Activated T-helper 2 cell treated with anti-CD3 and anti-CD28 coated beads, Interferon-gamma antibody, Interleukin-2, Interleukin-4, amounts not matched to agents 10 μg/mL and 5 μg/mL and 100 μg/mL, durations not matched to agents 14 hours and 24 hours and 36 hours (primary cell): Measurements from ENCODE around the gene POLR1G. TPM values are rescaled to one million over a fixed set of nuclear protein-coding genes. Genes with fewer than 3 reads are reported as not detected.

Experiments
- DNase-seq: peaks from one replicate; pipeline ENCODE4 v3.0.0; 2021; ENCODE audit warnings: low spot score
- H3K27ac Mint-ChIP-seq: one replicate; pipeline ENCODE4 v1.8.0; 2021; ENCODE audit warnings: mixed read lengths
- H3K27me3 Mint-ChIP-seq: one replicate; pipeline ENCODE4 v1.8.0; 2021; ENCODE audit warnings: low read depth, mixed read lengths
- H3K36me3 Mint-ChIP-seq: one replicate; pipeline ENCODE4 v1.8.0; 2021; ENCODE audit warnings: low read depth, mixed read lengths
- H3K4me1 Mint-ChIP-seq: one replicate; pipeline ENCODE4 v1.8.0; 2021; ENCODE audit warnings: low read depth, mixed read lengths
- H3K4me3 Mint-ChIP-seq: one replicate; pipeline ENCODE4 v1.8.0; 2021; ENCODE audit warnings: low read depth, mild to moderate bottlenecking, moderate library complexity, mixed read lengths
- H3K9me3 Mint-ChIP-seq: one replicate; pipeline ENCODE4 v1.8.0; 2021; ENCODE audit warnings: mixed read lengths
- intact Hi-C: fragments of 100-400 bp; cut with micrococcal nuclease; formaldehyde crosslinking; loops from one replicate; pipeline ENCODE4 v1.15.1; 2023
- total RNA-seq: library from RNA; stranded (reverse); gene quantifications from 2 replicates; pipeline ENCODE4 v1.2.3, GENCODE V29; 2022

The POLR1G gene
- total RNA-seq, 1 donor from 2014 or later: 16.7 TPM

DNA sequence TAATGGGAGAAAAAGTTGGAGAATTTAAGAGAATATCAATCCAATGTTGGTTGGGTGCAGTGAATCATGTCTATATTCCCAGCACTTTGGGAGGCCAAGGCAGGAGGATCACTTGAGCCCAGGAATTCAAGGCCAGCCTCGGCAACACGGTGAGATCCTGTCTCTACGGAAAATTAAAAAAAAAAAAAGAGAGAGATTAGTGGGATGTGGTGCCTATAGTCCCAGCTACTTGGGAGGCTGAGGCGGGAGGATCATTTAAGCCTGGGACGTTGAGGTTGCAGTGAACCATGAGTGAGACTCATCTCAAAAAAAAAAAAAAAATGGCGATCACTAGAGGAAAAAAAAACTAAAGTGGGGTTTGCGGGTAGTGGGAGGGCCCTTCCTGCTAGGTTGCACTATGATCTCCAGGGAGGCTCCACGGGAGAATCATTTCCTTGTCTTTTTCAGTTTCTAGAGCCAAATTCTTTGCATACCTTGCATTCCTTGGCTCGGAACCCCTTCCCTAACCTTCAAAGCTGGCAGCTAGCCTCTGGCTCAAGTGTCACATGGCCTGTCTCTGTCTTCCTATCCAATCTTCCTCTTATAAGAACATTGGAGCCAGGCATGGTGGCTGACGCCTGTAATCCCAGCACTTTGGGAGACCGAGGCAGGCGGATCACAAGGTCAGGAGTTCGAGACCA, 30.3 kb upstream of the POLR1G start:
- Mint-ChIP-seq H3K4me1 (no peaks in the 10 kb centered on the region), H3K4me3 (no peak overlapping the region), H3K27ac (no peak overlapping the region), H3K9me3 (no peaks in the 10 kb centered on the region), H3K36me3 (no peaks in the 10 kb centered on the region), H3K27me3 (no peaks in the 10 kb centered on the region)
- no peak for DNase-seq
- intact Hi-C loops: no loop called here

DNA sequence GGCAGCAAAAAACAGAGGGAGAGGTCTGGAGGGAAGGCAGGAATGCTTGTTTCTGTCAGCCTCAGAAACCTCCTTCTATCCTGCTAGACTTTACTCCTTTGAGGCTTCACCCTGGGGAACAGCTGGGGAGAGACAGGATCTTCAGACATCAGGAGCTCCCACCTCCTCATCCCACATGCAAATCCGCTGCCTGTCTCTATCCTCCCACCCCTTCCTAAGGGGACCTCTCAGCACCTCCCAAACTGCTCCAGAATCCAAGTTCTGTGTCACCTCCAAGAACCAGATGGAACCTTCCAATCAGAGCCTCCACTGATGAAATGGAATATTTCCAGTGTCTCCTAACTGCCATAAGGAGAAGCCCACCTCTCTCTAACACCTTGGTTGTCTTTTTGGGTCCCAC, 26.3 kb upstream of the POLR1G start:
- Mint-ChIP-seq H3K4me3 (no peak overlapping the region), H3K27ac (no peak overlapping the region), H3K4me1 (no peaks in the 10 kb centered on the region), H3K36me3 (no peaks in the 10 kb centered on the region), H3K27me3 (peaks cover 4% of the 10 kb centered on the region), H3K9me3 (no peaks in the 10 kb centered on the region)
- intact Hi-C loops: no loop called here
- no peak for DNase-seq

DNA sequence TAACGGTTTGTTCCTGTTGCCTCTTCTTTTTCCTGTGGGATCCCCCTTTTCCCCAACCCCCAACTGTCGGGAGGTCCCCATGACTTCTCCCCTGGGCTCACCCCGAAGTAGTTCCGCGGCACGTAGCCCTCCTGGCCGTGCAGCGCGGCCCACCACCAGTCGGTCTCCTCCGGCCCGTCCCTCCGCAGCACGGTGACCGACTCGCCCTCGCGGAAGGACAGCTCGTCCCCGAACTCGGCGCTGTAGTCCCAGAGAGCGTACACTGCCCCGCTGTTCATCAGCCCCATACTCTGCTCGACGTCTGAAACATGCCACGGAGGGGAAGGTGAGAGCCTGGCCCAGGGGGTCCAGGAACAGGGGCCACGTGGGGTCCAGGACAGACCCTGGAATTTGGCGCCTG, 24.0 kb upstream of the POLR1G start:
- H3K9me3 Mint-ChIP-seq: no peaks in the 10 kb centered on the region
- no peak overlapping the region for H3K4me3 Mint-ChIP-seq
- no peak for DNase-seq
- H3K36me3 Mint-ChIP-seq: no peaks in the 10 kb centered on the region
- intact Hi-C loops: no loop called here
- H3K27ac Mint-ChIP-seq: no peak overlapping the region
- peaks cover 15% of the 10 kb centered on the region for H3K27me3 Mint-ChIP-seq
- no peaks in the 10 kb centered on the region for H3K4me1 Mint-ChIP-seq

DNA sequence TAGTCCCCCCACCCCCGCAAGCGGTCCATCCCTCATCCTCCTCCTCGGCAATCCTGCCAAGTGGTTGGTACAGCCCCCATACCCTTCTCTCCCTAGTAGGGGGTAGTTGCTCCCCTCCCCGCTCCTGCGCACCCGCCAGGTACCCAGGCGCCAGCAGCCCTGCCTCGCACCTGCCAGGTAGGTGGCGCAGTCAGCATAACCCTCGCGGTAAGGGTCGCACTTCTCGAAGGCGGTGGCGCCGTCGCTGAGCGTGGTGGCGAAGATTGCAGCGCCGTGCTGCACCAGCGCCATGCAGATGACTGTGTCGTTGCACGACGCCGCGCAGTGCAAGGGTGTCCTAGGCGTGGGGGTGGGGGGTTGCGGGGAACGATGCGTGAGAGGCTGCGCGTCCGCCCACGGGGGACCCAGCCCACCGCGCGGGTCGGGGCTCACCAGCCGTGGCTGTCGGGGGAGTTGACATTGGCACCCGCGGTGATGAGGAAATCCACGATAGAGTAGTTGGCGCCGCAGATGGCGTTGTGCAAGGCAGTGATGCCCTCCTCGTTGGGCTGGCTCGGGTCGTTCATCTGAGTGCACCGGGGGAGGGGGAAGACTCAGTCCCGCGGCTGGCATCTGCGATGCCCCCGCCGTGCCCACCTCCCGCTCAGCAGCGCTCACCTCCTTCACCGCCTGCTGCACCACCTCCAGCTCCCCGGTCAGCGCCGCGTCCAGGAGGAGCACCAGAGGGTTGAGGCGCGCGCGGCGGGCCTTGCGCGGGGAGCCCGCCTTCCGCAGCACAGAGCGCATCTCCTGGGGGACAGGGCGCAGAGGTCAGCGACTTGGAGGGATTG, 20.8 kb upstream of the POLR1G start:
- Mint-ChIP-seq H3K36me3 (no peaks in the 10 kb centered on the region), H3K4me3 (no peak overlapping the region), H3K9me3 (no peaks in the 10 kb centered on the region), H3K27ac (no peak overlapping the region), H3K4me1 (no peaks in the 10 kb centered on the region), H3K27me3 (peaks cover 19% of the 10 kb centered on the region)
- DNase-seq: no peak
- intact Hi-C loops: no loop called here

DNA sequence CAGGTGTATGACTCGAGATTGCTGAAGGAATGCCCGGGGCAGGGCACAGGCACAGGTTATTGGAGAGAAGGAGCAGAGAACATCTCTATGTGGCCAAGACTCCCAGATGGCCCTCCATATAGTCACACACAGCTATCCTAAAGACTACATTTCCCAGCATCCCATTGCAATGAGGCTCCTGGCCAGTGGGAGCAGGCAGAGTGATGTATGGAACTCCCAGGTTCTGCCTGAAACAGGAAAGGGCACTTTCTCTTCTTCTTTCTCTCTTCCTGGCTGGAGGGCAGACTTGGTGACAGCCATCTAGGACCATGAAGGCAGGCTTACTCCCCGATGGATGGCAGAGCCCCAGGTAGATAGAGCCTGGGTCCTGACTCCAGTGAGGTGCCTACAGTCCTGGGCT, 15.1 kb upstream of the POLR1G start:
- H3K4me1 Mint-ChIP-seq: peaks cover 1% of the 10 kb centered on the region
- H3K4me3 Mint-ChIP-seq: no peak overlapping the region
- DNase-seq: no peak
- H3K27ac Mint-ChIP-seq: no peak overlapping the region
- H3K27me3 Mint-ChIP-seq: peaks cover 9% of the 10 kb centered on the region
- H3K36me3 Mint-ChIP-seq: no peaks in the 10 kb centered on the region
- H3K9me3 Mint-ChIP-seq: no peaks in the 10 kb centered on the region
- intact Hi-C loops: no loop called here

DNA sequence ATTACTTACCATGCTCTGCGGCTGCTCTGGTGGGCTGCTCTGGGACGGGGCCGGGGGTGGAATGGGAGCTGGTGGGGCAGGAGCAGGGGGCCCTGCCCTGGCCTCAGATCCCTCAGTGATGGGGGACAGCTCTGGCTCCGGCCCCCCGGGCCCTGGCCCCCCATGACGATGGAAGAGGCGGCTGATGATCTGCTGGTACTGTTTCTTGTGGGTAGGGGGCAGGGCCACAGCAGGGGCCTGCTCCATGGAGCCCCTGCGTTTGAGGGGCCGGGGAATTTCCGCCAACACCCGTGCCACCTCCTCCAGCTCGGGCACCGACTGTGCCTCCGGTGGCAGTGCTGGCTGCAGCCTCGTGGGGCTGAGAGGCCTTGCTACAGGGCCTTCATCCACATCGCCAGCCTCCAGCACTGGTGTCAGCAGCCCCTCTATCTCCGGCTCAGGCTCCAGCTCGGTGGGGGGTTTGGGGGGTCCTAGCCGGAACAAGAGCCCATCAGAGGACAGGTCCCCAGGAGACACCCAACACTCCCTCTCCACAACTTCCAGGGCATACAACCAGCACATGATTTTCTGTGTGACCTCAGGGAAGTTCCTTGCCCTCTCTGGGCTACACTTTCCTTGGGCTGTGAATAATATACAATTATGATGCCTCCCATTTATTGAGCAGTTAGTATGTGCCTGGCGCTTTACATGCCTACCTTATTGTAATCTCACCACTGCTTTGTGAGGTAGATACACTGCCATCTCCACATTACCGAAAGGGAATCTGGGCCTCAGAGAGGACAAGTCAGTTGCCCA, 14.4 kb upstream of the POLR1G start:
- H3K4me1 Mint-ChIP-seq: peaks cover 1% of the 10 kb centered on the region
- no peak for DNase-seq
- no peaks in the 10 kb centered on the region for H3K9me3 Mint-ChIP-seq
- intact Hi-C loops: no loop called here
- no peak overlapping the region for H3K27ac Mint-ChIP-seq
- peaks cover 10% of the 10 kb centered on the region for H3K27me3 Mint-ChIP-seq
- peaks cover 3% of the 10 kb centered on the region for H3K36me3 Mint-ChIP-seq
- H3K4me3 Mint-ChIP-seq: no peak overlapping the region

DNA sequence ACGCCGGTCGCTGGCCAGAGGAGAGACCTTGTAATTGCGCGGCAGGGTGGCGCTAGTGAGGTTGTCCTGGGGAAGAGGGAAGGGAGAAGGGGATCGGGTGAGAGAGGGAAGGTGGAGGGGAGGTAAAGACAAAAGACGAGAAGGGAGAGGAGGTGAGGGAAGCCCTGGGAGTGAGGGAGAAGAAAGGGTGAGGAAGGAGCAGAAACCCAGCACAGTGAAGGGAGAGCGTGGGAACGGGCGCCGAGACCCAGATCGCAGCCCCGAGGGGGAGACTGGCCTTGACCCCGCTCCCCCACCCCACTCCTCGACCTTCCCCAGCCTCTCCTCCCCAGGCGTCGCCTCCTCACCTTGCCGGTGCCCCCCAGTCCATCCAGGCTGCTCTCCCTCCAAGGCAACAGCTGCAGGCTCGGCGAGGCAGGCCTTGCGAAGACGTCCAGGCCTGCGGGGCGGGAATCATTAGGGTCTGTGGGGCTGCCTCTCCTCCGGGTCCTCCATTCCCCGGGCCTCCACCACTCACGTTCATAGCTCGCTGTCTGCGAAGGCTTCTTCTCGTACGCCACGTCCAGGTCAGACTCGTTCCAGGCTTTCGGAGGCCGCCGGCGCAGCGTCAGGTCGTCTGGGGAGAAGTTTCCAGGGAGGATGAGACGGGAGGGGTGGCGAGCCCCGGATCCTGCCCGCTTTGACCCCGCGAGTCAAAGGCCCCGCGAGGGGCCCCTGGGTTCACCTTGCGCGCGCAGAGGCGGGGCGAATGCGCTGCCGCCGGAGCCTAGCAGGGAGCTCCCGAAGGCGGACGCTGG, 10.4 kb upstream of the POLR1G start:
- peaks cover 18% of the 10 kb centered on the region for H3K27me3 Mint-ChIP-seq
- DNase-seq: no peak
- H3K4me3 Mint-ChIP-seq: no peak overlapping the region
- no peak overlapping the region for H3K27ac Mint-ChIP-seq
- intact Hi-C loops: no loop called here
- peaks cover 14% of the 10 kb centered on the region for H3K36me3 Mint-ChIP-seq
- H3K4me1 Mint-ChIP-seq: peaks cover 5% of the 10 kb centered on the region
- no peaks in the 10 kb centered on the region for H3K9me3 Mint-ChIP-seq

DNA sequence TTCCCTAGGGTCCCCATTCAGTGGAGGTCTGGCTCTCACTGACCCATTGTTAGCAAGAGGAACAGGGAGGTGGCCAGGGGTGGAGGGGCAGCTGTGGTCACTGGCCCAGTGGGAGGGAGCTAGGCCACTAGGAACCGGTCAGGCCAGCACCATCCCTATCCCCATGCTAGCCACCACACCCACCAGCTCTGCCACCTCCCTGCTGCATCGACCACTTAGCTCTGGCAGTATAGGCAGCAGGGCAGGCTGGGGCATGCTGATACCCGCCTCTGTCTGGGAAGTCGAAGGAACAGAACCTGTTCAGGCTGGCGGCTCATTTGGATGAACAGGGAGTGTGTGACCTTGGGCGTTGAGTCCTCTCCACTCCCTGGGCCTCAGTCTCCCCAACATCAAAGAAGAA, 6.3 kb upstream of the POLR1G start:
- no peak for DNase-seq

DNA sequence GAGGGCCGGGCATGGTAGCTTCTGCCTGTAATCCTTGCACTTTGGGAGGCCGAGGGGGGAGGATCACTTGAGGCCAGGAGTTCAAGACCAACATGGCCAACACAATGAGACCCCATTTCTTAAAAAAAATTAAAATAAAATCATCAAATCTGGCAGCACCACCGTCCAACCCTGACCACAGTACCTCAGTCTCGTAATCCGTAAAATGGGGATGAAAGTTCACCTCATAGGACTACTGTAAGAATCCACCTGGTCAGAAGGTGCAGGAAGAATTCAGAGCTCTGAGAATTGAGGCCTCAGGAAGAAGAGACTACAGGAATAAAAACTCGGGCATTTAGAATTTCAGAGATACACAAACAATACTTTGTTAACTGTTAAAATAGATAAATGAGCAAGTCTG, 4.6 kb upstream of the POLR1G start:
- no peak overlapping the region for H3K4me3 Mint-ChIP-seq
- H3K36me3 Mint-ChIP-seq: peaks cover 16% of the 10 kb centered on the region
- intact Hi-C loops: no loop called here
- peaks cover 28% of the 10 kb centered on the region for H3K4me1 Mint-ChIP-seq
- H3K9me3 Mint-ChIP-seq: no peaks in the 10 kb centered on the region
- no peak overlapping the region for H3K27ac Mint-ChIP-seq
- peaks cover 27% of the 10 kb centered on the region for H3K27me3 Mint-ChIP-seq
- no peak for DNase-seq

More for the DNA sequence above, 6.3 kb upstream of the POLR1G start:
- H3K9me3 Mint-ChIP-seq: no peaks in the 10 kb centered on the region
- H3K27me3 Mint-ChIP-seq: peaks cover 30% of the 10 kb centered on the region
- peaks cover 23% of the 10 kb centered on the region for H3K4me1 Mint-ChIP-seq
- H3K27ac Mint-ChIP-seq: no peak overlapping the region
- no peak overlapping the region for H3K4me3 Mint-ChIP-seq
- peaks cover 14% of the 10 kb centered on the region for H3K36me3 Mint-ChIP-seq
- intact Hi-C loops: no loop called here

DNA sequence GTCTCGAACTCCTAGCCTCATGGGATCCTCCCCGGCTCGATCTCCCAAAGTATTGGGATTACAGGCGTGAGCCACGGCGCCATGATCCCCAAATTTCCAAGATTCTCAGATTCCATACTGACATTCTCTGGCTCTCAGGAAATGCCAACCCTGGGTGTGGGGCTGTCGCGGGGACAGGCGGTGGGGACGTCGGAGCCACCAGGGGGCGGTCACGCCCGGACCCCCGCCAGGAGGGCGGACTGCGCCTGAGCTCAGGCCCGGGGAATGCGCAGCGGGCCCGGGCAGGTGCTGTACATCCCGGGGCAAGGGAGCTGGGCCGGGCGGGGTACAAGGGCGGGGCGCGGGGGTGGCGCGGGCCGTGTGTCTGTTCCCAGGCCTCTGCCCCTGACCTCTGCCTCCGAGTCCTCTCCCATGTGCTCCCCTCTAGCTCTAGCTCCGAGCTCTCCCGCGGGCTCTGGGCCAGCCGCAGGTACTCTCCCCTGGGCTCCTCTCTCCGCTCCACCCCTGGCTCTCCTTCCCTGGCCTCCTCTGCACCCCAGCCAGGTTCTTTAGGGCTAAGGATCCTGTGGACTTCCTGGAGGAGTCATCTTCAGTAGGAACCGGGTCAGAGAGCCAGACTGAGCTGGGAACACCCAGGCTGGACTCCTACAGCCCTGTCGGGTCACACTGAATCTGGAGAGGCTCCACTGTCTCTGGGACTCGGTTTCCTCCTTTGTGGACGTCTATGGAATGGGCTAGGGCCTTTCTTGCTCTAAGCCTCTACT, 4.0 kb upstream of the POLR1G start:
- no peaks in the 10 kb centered on the region for H3K9me3 Mint-ChIP-seq
- H3K27ac Mint-ChIP-seq: no peak overlapping the region
- DNase-seq: no peak
- intact Hi-C loops: no loop called here
- peaks cover 31% of the 10 kb centered on the region for H3K4me1 Mint-ChIP-seq
- H3K27me3 Mint-ChIP-seq: peaks cover 20% of the 10 kb centered on the region
- no peak overlapping the region for H3K4me3 Mint-ChIP-seq
- peaks cover 11% of the 10 kb centered on the region for H3K36me3 Mint-ChIP-seq

DNA sequence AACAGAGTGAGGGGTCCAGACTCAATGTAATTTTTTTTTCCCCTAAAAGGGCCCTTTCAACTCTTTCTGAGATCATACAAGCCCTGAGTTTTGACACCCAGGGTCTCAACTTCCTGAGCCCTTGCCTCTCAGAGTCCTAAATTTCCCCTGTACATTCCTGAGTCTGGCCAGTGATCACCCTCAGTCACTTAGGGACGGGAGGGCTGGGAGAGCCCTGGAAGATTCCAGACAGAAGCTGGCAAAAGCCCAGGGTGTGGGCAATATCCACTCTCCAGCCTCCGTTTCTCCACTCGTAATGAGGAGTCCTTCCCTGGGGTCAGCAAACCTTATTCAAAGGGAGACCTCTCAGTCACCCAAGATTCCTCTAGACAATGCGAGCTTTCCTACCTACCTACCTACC, 3.2 kb upstream of the POLR1G start:
- intact Hi-C loops: no loop called here
- Mint-ChIP-seq H3K36me3 (peaks cover 11% of the 10 kb centered on the region), H3K4me1 (peaks cover 34% of the 10 kb centered on the region), H3K9me3 (no peaks in the 10 kb centered on the region), H3K27ac (no peak overlapping the region), H3K4me3 (no peak overlapping the region), H3K27me3 (peaks cover 17% of the 10 kb centered on the region)
- DNase-seq: no peak
